K562 (cell line): ENCODE measurements around the gene ADI1. TPM values are rescaled to one million over a fixed set of nuclear protein-coding genes. Genes with fewer than 3 reads are reported as not detected.

Source experiments
- ATAC-seq: fragments of 200-7000 bp; cut with Tn5 transposase; 3 replicates; pipeline ENCODE4 v1.9.1; 2020; ENCODE audit warnings: moderate library complexity
- BruUV-seq: library from RNA; stranded (reverse); fragments of 400-500 nt; replicated peaks from 2 replicates; lab custom pipeline; 2021; lab: Mats Ljungman, UMichigan
- CTCF ChIA-PET: fragments of 300-600 bp; formaldehyde crosslinking; extraction: SDS; loops from one replicate; lab custom pipeline; 2021; ENCODE audit warnings: low intra/inter-chr PET ratio; lab: Yijun Ruan, JAX
- POLR2A ChIA-PET: fragments of 300-600, 350-650 bp; sonication (Branson Sonifier 250); formaldehyde crosslinking; extraction: SDS; loops from one replicate; lab custom pipeline; 2021; ENCODE audit warnings: antibody characterized with exemption, inconsistent platforms; lab: Yijun Ruan, JAX
- DNase-seq, 4 experiments: peaks; one replicate each; pipeline versions ENCODE4 v3.0.0 to v3.0.0-alpha.2; 2011 to 2018; ENCODE audit warnings: low spot score in 3 of 4, mixed read lengths in 3 of 4; ENCODE audit errors: extremely low read depth in 1 of 4
- FAIRE-seq: peaks from 2 replicates; lab custom pipeline; 2011; peaks lifted over from hg19 to GRCh38; lab: Jason Lieb, UNC
- H2AFZ ChIP-seq: 2 replicates; pipeline ENCODE4 v1.6.0; 2011; ENCODE audit warnings: low read depth, low read length, control low read depth, inconsistent platforms
- H3K27ac ChIP-seq: fragments of 200-600 bp; 3 replicates; pipeline ENCODE4 v1.8.0; 2011; ENCODE audit warnings: low read depth, mild to moderate bottlenecking, control low read depth, inconsistent platforms, low read length, moderate library complexity, mixed read lengths; ENCODE audit errors: extremely low read depth
- H3K27me3 ChIP-seq, 2 experiments: fragments of 300-600 bp in 1 of 2; 2 replicates in 1 of 2; 3 replicates in 1 of 2; pipeline versions ENCODE4 v1.6.0 to v1.8.0; 2011; ENCODE audit warnings: inconsistent platforms in 2 of 2, low read length in 2 of 2, mild to moderate bottlenecking in 1 of 2, mixed read lengths in 1 of 2, moderate library complexity in 1 of 2; ENCODE audit not compliant: control insufficient read depth in 2 of 2, insufficient read depth in 2 of 2
- H3K36me3 ChIP-seq: fragments of 300-600 bp; 3 replicates; pipeline ENCODE4 v1.8.0; 2011; ENCODE audit warnings: mild to moderate bottlenecking, low read length, inconsistent platforms; ENCODE audit not compliant: control insufficient read depth, insufficient read depth
- H3K4me1 ChIP-seq, 2 experiments: fragments of 200-600 bp in 1 of 2; replicated peaks in 1 of 2; 2 replicates in 1 of 2; 3 replicates in 1 of 2; pipeline versions ENCODE4 v1.5.1 to v1.8.0; 2011; ENCODE audit warnings: inconsistent platforms in 2 of 2, low read length in 2 of 2, mild to moderate bottlenecking in 1 of 2, mixed read lengths in 1 of 2, moderate library complexity in 1 of 2; ENCODE audit not compliant: control insufficient read depth in 2 of 2, insufficient read depth in 2 of 2
- H3K4me2 ChIP-seq: 2 replicates; pipeline ENCODE4 v1.6.1; 2011; ENCODE audit warnings: low read length, control low read depth, inconsistent platforms, mixed read lengths; ENCODE audit not compliant: insufficient read depth
- H3K4me3 ChIP-seq: fragments of 200-600 bp; sonication (generic), shearing (Covaris generic); 2 replicates; pipeline ENCODE4 v1.5.1; 2016; ENCODE audit warnings: control low read depth, inconsistent platforms
- H3K79me2 ChIP-seq: fragments of 200-600 bp; 3 replicates; pipeline ENCODE4 v1.8.0; 2011; ENCODE audit warnings: low read length, inconsistent platforms; ENCODE audit not compliant: control insufficient read depth, insufficient read depth
- H3K9ac ChIP-seq, 2 experiments: 2 replicates each; pipeline versions ENCODE4 v1.6.0 to v1.6.1; 2011; ENCODE audit warnings: low read depth in 2 of 2, low read length in 2 of 2, control low read depth in 1 of 2, inconsistent platforms in 1 of 2, mild to moderate bottlenecking in 1 of 2, mixed read lengths in 1 of 2; ENCODE audit not compliant: insufficient read depth in 1 of 2
- H3K9me1 ChIP-seq: one replicate; pipeline ENCODE4 v1.6.0; 2011; ENCODE audit warnings: inconsistent platforms, mild to moderate bottlenecking, low read length, moderate library complexity; ENCODE audit not compliant: control insufficient read depth, insufficient read depth
- H3K9me3 ChIP-seq: replicated peaks from 2 replicates; pipeline ENCODE4 v1.5.1; 2011; ENCODE audit warnings: low read depth, low read length, inconsistent platforms; ENCODE audit not compliant: control insufficient read depth, insufficient read depth
- H4K20me1 ChIP-seq: replicated peaks from 2 replicates; pipeline ENCODE4 v1.6.1; 2011; ENCODE audit warnings: low read length, inconsistent platforms, mixed read lengths; ENCODE audit not compliant: control insufficient read depth, insufficient read depth
- ASH1L ChIP-seq: fragments of 450-650 bp; IDR thresholded peaks from 2 replicates; pipeline ENCODE4 v1.6.1; 2018; ENCODE audit warnings: borderline replicate concordance, mild to moderate bottlenecking, low read depth; ENCODE audit not compliant: partially characterized antibody
- BMI1 ChIP-seq: fragments of 150-350 bp; IDR thresholded peaks from 2 replicates; pipeline ENCODE4 v1.6.1; 2014; ENCODE audit warnings: low read length
- CBX5 ChIP-seq: IDR thresholded peaks from 2 replicates; pipeline ENCODE4 v1.6.1; 2014; ENCODE audit warnings: low read depth, borderline replicate concordance
- ELF4 ChIP-seq: fragments of 450-650 bp; formaldehyde crosslinking; IDR thresholded peaks from 2 replicates; pipeline ENCODE4 v1.4.0; 2022; ENCODE audit warnings: missing genetic modification characterization
- HINFP ChIP-seq: fragments of 450-650 bp; conservative IDR thresholded peaks from 2 replicates; pipeline ENCODE4 v1.6.1; 2016; ENCODE audit warnings: missing genetic modification characterization, low read depth, mild to moderate bottlenecking, control low read depth, missing compliant biosample characterization
- HOMEZ ChIP-seq: fragments of 250-450 bp; sonication (Bioruptor Pico); IDR thresholded peaks from 2 replicates; pipeline ENCODE4 v1.4.0; 2020; ENCODE audit warnings: mild to moderate bottlenecking, moderate library complexity
- KLF10 ChIP-seq: fragments of 250-450 bp; sonication (Bioruptor Pico); IDR thresholded peaks from 2 replicates; pipeline ENCODE4 v1.6.1; 2021; ENCODE audit warnings: matching md5 sums
- NR3C1 ChIP-seq: sonication (generic); formaldehyde crosslinking; IDR thresholded peaks from 2 replicates; pipeline ENCODE4 v1.8.1; 2022; ENCODE audit warnings: missing genetic modification reagents
- SMARCA5 ChIP-seq: fragments of 450-650 bp; IDR thresholded peaks from 2 replicates; pipeline ENCODE4 v1.6.1; 2016
- SMARCE1 ChIP-seq: fragments of 450-650 bp; IDR thresholded peaks from 2 replicates; pipeline ENCODE4 v1.7.1; 2016; ENCODE audit warnings: mild to moderate bottlenecking
- ZBTB43 ChIP-seq: sonication (generic); formaldehyde crosslinking; IDR thresholded peaks from 2 replicates; pipeline ENCODE4 v1.8.0; 2023; ENCODE audit warnings: mild to moderate bottlenecking, missing genetic modification reagents
- ZNF316 ChIP-seq: fragments of 450-650 bp; IDR thresholded peaks from 2 replicates; pipeline ENCODE4 v1.6.1; 2016
- ZNF436 ChIP-seq: fragments of 250-450, 450-650 bp; sonication (Bioruptor Pico); formaldehyde crosslinking; IDR thresholded peaks from 2 replicates; pipeline ENCODE4 v1.7.0; 2020; ENCODE audit warnings: mild to moderate bottlenecking
- ZNF766 ChIP-seq: fragments of 200-800 bp; sonication (Bioruptor generic); conservative IDR thresholded peaks from 2 replicates; pipeline ENCODE4 v1.6.1; 2016; ENCODE audit warnings: missing genetic modification characterization, missing compliant biosample characterization
- WGBS: fragments of 100-300 bp; shearing (Covaris generic); methylation state at CpG from one replicate; pipeline ENCODE4 v1.1.6; 2016; ENCODE audit warnings: low coverage, mixed read lengths; ENCODE audit not compliant: insufficient coverage; ENCODE audit errors: missing lambda C conversion rate; 5-methylcytosine and 5-hydroxymethylcytosine counted together
- in situ Hi-C: fragments of 300-500 bp; cut with MboI; formaldehyde crosslinking; loops from 4 replicates; pipeline ENCODE4 v1.15.0; 2018; ENCODE audit warnings: inconsistent platforms, mixed read lengths
- intact Hi-C: fragments of 100-400 bp; cut with micrococcal nuclease; formaldehyde crosslinking; loops from 2 replicates; pipeline ENCODE4 v1.14.2; 2022
- polyA plus RNA-seq, 8 experiments: library from polyadenylated mRNA; depleted of rRNA in 4 of 8; stranded (reverse) in 5 of 8; unstranded in 3 of 8; fragments of >200 nt; fragmentation: Nextera tagmentation in 2 of 8; fragmentation: Illumina TruSeq in 1 of 8; extraction: Ambion mirVana in 2 of 8; extraction: Trizol in 1 of 8; gene quantifications; 2 replicates each; pipeline versions ENCODE4 v1.2.1 to v1.2.3, GENCODE V29; 2011 to 2014; ENCODE audit warnings: inconsistent platforms in 1 of 8, missing spikeins in 1 of 8
- total RNA-seq, 7 experiments: library from RNA; depleted of rRNA in 6 of 7; stranded (reverse); fragments of >200 nt in 6 of 7; fragmentation: Illumina TruSeq in 2 of 7; extraction: Trizol in 2 of 7; gene quantifications; 2 replicates each; pipeline versions ENCODE4 v1.2.1 to v1.2.3, GENCODE V29; 2011 to 2021; ENCODE audit warnings: low replicate concordance in 1 of 7

The ADI1 gene
- total and polyA plus RNA-seq, 9 of the 15 experiments (the other 6 are each of a cell fraction or from before 2014, with no cell fraction given), result 6.1 to 51.0 (median 27.1) TPM

- no peak for TF ChIP-seq ZNF436
- no peak for TF ChIP-seq SMARCA5
- no peak for TF ChIP-seq KLF10
- TF ChIP-seq NR3C1 (CRISPR knock-in tag), result peak; percentile 73
- TF ChIP-seq, all 486 proteins: peak for 133
Measured at GRCh38 chr2:3519255-3520205, at the start of gene ADI1 (continued).

- no peaks in the 10 kb centered on the region for H4K20me1 ChIP-seq
- intact Hi-C loops, result no loop called here
- in situ Hi-C loops, result no loop called here
- CTCF ChIA-PET, result no interaction called here
- WGBS, result 66% methylated on average over 9 of the region's 9 CpGs
- no peak overlapping the region for H2AFZ ChIP-seq
- TF ChIP-seq HOMEZ (CRISPR knock-in tag) (no peak), BMI1 (no peak), SMARCE1 (no peak), ELF4 (no peak), ZNF316 (0 out of 2 replicates have a peak, but pooled peaks have one; percentile 41), ZNF766 (CRISPR knock-in tag) (0 out of 2 replicates have a peak, but pooled peaks have one; percentile 56), HINFP (tag) (no peak), ZBTB43 (CRISPR knock-in tag) (no peak), CBX5 (no peak), ASH1L (no peak)
- H3K4me3 ChIP-seq, result no peak overlapping the region
- no peaks in the 10 kb centered on the region for H3K9me1 ChIP-seq
- FAIRE-seq, result no peak
- H3K79me2 ChIP-seq, result no peaks in the 10 kb centered on the region
- no peak overlapping the region for H3K27ac ChIP-seq
- no peak overlapping the region for H3K4me2 ChIP-seq
- no peaks in the 10 kb centered on the region for H3K9me3 ChIP-seq
- H3K27me3 ChIP-seq, result no peaks in the 10 kb centered on the region
- H3K4me1 ChIP-seq, result peaks cover 12 to 18% of the 10 kb centered on the region in 2 experiments
- no peak for ATAC-seq
- POLR2A ChIA-PET, result no interaction called here
- DNase-seq, result no peak
- H3K9ac ChIP-seq, result no peak overlapping the region
- H3K36me3 ChIP-seq, result no peaks in the 10 kb centered on the region
- no TSS peak for BruUV-seq
Measured at GRCh38 chr2:3566806-3567205, 47.5 kb upstream of the ADI1 start.
